ENCODE data around the gene PAMR1. TPM values are rescaled to one million over a fixed set of nuclear protein-coding genes. Genes with fewer than 3 reads are reported as not detected.

Gene PAMR1
- total and polyA plus RNA-seq, 2 donors (not counting 3 experiments of a cell fraction or from before 2014, with no cell fraction given) = not detected

GRCh38 chr11:35511666-35512065 lies 13.8 kb downstream of the PAMR1 start:
- ChIA-PET CTCF (no interaction called here), POLR2A (no interaction called here)
- H3K4me2 ChIP-seq (ENCODE audit: insufficient read depth, low read length) = no peak overlapping the region
- peaks cover 0 to 3% of the 10 kb centered on the region in 2 experiments for H3K27me3 ChIP-seq (ENCODE audit: control insufficient read depth in 2 of 2, insufficient read depth in 2 of 2, low read length in 2 of 2)
- no peak overlapping the region for H3K27ac ChIP-seq (ENCODE audit: insufficient read depth, low read depth, low read length)
- H3K4me1 ChIP-seq (ENCODE audit: control insufficient read depth, extremely low read depth, insufficient read depth, low read length) = no peaks in the 10 kb centered on the region
- H4K20me1 ChIP-seq (replicated peaks; ENCODE audit: control insufficient read depth, extremely low read depth, insufficient read depth, low read length) = no peaks in the 10 kb centered on the region
- no TSS peak for BruUV-seq (replicated peaks)
- dilution Hi-C loops (cut with MboI; ENCODE audit: extremely low pct_ligation_motif_present, low sequenced_read_pairs) = no loop called here
- DNase-seq (ENCODE audit: low read depth, low spot score) (no peak), FAIRE-seq (no peak)
- no peaks in the 10 kb centered on the region for H3K9me1 ChIP-seq (replicated peaks; ENCODE audit: control insufficient read depth, extremely low read depth, insufficient read depth, low read length)
- H3K9ac ChIP-seq (replicated peaks; ENCODE audit: extremely low read depth, insufficient read depth, low read length) = no peak overlapping the region
- H2AFZ ChIP-seq (ENCODE audit: low read depth, low read length) = no peak overlapping the region
- no peaks in the 10 kb centered on the region for H3K9me3 ChIP-seq (replicated peaks; ENCODE audit: control insufficient read depth, insufficient read depth, low read length)
- TF ChIP-seq MAX (IDR thresholded peaks at IDR 0.05; ENCODE audit: insufficient read depth, insufficient read length) = no peak
- intact Hi-C loops (cut with micrococcal nuclease) = no loop called here
- no peaks in the 10 kb centered on the region for H3K79me2 ChIP-seq (ENCODE audit: control insufficient read depth, insufficient read depth, low read length)
- H3K4me3 ChIP-seq (replicated peaks in 1 of 3; ENCODE audit: insufficient read depth in 1 of 3, low read depth in 1 of 3, low read length in 3 of 3) = no peak overlapping the region
- no peaks in the 10 kb centered on the region for H3K36me3 ChIP-seq (ENCODE audit: control insufficient read depth in 2 of 2, extremely low read depth in 1 of 2, insufficient read depth in 2 of 2, low read length in 2 of 2)

GRCh38 chr11:35507688-35508087 lies 17.7 kb downstream of the PAMR1 start:
- no peaks in the 10 kb centered on the region for H3K36me3 ChIP-seq (ENCODE audit: control insufficient read depth in 2 of 2, extremely low read depth in 1 of 2, insufficient read depth in 2 of 2, low read length in 2 of 2)
- no peaks in the 10 kb centered on the region for H3K79me2 ChIP-seq (ENCODE audit: control insufficient read depth, insufficient read depth, low read length)
- no peaks in the 10 kb centered on the region for H3K4me1 ChIP-seq (ENCODE audit: control insufficient read depth, extremely low read depth, insufficient read depth, low read length)
- H3K4me2 ChIP-seq (ENCODE audit: insufficient read depth, low read length) = no peak overlapping the region
- H2AFZ ChIP-seq (ENCODE audit: low read depth, low read length) = no peak overlapping the region
- H3K9ac ChIP-seq (replicated peaks; ENCODE audit: extremely low read depth, insufficient read depth, low read length) = no peak overlapping the region
- FAIRE-seq (no peak), DNase-seq (ENCODE audit: low read depth, low spot score) (no peak)
- POLR2A ChIA-PET = no interaction called here
- H3K27ac ChIP-seq (ENCODE audit: insufficient read depth, low read depth, low read length) = no peak overlapping the region
- dilution Hi-C loops (cut with MboI; ENCODE audit: extremely low pct_ligation_motif_present, low sequenced_read_pairs) (no loop called here), intact Hi-C loops (cut with micrococcal nuclease) (no loop called here)
- no peaks in the 10 kb centered on the region for H4K20me1 ChIP-seq (replicated peaks; ENCODE audit: control insufficient read depth, extremely low read depth, insufficient read depth, low read length)
- peaks cover 0 to 3% of the 10 kb centered on the region in 2 experiments for H3K27me3 ChIP-seq (ENCODE audit: control insufficient read depth in 2 of 2, insufficient read depth in 2 of 2, low read length in 2 of 2)
- BruUV-seq (replicated peaks) = no TSS peak
- CTCF ChIA-PET = no interaction called here
- H3K4me3 ChIP-seq (replicated peaks in 1 of 3; ENCODE audit: insufficient read depth in 1 of 3, low read depth in 1 of 3, low read length in 3 of 3) = no peak overlapping the region
- no peaks in the 10 kb centered on the region for H3K9me3 ChIP-seq (replicated peaks; ENCODE audit: control insufficient read depth, insufficient read depth, low read length)
- TF ChIP-seq POLR2AphosphoS5 (IDR thresholded peaks at IDR 0.05; ENCODE audit: insufficient read depth, low read depth, low read length) (no peak), MYC (IDR thresholded peaks at IDR 0.05; ENCODE audit: low read depth, low read length) (no peak), GATA2 (IDR thresholded peaks at IDR 0.05; ENCODE audit: insufficient read depth, insufficient read length, low read depth, low read length) (no peak), JUN (IDR thresholded peaks at IDR 0.05; ENCODE audit: borderline replicate concordance, insufficient read depth, insufficient read length, low read depth) (no peak), MAX (IDR thresholded peaks at IDR 0.05; ENCODE audit: insufficient read depth, insufficient read length) (no peak)
- H3K9me1 ChIP-seq (replicated peaks; ENCODE audit: control insufficient read depth, extremely low read depth, insufficient read depth, low read length) = no peaks in the 10 kb centered on the region
